GM13977 (cell line): ENCODE measurements around the gene VAPA.

Experiments
- DNase-seq: peaks from one replicate; pipeline ENCODE4 v3.0.0; 2012; ENCODE audit warnings: low spot score
- in situ Hi-C: fragments of 300-500 bp; cut with MboI; formaldehyde crosslinking; loops from one replicate; pipeline ENCODE4 v1.12.0; 2022; ENCODE audit warnings: low sequenced_read_pairs, low pct_unique_long_range_greater_than_20kb, mixed read lengths, inconsistent platforms; ENCODE audit not compliant: unreplicated experiment
- TF ChIP-seq, protein P1 (sequence below): IDR thresholded peaks from 2 replicates; pipeline ENCODE4 v1.5.1; 2012; ENCODE audit warnings: mild to moderate bottlenecking, control low read depth; ENCODE audit not compliant: insufficient read depth; ENCODE audit errors: extremely low read depth, missing control alignments

Gene VAPA

DNA sequence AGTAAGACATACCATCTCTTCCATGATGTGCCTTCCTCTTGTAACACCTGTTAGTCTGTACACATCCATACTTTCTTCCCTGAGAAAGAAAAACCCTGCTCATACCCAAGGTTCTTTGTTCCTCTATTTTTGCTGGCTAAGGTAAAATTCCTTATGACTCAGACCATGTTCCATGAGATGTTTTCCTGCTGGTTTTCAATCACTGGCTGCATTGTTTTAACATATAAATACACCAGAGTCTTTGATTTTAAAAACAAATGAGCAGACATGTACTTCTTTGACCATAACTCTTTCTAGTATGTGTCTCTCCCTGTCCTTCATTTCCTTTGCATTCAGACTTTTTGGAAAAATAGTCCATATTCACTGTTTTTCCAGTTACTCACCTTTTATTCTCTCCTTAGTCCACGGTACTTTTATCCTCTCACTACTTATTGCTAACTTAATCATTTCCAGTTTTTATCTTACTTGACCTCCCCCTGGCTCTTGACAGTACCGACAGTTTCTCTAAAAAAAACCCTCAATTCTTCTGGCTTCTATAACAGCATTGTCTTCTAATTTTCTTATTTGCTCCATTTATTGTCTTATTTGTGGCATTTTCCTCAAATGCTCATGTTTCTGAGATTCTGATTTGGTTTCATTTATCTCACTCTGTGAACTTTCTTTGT, 4.3 kb downstream of the VAPA start:
- TF ChIP-seq, protein P1, sequence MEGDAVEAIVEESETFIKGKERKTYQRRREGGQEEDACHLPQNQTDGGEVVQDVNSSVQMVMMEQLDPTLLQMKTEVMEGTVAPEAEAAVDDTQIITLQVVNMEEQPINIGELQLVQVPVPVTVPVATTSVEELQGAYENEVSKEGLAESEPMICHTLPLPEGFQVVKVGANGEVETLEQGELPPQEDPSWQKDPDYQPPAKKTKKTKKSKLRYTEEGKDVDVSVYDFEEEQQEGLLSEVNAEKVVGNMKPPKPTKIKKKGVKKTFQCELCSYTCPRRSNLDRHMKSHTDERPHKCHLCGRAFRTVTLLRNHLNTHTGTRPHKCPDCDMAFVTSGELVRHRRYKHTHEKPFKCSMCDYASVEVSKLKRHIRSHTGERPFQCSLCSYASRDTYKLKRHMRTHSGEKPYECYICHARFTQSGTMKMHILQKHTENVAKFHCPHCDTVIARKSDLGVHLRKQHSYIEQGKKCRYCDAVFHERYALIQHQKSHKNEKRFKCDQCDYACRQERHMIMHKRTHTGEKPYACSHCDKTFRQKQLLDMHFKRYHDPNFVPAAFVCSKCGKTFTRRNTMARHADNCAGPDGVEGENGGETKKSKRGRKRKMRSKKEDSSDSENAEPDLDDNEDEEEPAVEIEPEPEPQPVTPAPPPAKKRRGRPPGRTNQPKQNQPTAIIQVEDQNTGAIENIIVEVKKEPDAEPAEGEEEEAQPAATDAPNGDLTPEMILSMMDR = no peak
- DNase-seq = no peak
- in situ Hi-C loops = no loop called here

DNA sequence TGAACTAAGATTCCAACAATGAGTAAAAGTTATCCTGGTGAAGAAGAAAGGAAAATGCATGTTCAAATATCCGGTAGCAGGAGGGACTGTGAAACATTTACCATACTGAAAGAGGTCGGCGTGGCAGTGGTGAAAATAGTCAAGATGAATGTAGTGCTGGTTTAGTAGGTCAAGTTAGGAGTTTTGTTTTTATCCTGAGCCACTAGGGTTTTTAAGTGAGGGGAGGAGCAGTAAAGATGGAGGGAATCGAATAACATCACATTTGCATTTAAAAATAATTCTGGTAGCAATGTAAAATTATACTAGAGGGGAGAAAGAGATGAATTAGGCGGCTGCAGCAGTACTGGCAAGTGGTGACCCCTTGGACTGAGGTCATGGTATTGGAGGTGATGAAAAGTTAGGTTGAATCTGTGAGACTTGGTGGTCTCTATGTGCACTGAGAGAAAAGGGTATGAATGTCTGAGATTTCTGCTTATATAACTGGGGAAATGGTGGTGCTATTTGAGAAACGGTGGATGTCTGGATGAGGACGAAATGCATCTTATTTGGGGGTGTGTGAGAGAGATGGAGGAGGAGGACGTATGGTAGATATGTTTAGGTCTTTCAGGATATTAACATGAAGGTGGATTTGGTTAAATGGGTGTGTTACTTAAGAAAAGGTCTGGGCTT, 5.9 kb downstream of the VAPA start:
- in situ Hi-C loops = no loop called here
- TF ChIP-seq, protein P1 = no peak
- DNase-seq = no peak

DNA sequence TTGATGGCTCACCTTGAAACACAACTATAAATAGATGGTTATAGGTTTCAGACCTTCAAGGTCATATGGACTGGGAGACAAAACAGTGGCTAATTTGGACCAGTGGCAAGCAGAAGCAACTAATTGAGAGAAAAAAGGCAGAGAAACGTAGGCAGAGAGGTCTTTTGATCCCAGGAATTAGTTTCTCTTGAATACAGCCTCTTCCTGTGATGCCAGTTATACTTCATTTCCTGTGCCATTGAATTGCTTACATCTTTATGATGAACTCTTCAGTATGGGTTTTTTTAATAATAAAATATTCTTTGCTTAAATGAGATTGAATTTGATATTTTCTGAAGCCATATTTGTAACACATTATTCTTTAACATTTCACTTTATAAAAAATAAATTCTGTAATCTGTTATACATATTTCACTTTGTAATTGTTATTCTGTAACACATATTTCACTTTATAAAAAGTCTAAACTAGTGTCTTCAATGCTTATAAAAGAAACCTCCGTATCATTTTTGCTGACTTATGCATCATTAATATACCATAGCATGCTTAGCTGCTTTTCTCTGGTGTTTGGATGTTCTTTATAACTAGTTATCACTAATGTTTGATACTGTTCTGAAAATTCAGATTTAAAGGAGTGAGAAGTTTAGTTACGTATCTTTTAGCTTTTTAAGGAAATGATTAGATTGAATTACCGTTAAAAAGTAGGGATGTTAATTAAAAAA, 8.9 kb downstream of the VAPA start:
- in situ Hi-C loops = no loop called here
- TF ChIP-seq, protein P1 = no peak
- no peak for DNase-seq

DNA sequence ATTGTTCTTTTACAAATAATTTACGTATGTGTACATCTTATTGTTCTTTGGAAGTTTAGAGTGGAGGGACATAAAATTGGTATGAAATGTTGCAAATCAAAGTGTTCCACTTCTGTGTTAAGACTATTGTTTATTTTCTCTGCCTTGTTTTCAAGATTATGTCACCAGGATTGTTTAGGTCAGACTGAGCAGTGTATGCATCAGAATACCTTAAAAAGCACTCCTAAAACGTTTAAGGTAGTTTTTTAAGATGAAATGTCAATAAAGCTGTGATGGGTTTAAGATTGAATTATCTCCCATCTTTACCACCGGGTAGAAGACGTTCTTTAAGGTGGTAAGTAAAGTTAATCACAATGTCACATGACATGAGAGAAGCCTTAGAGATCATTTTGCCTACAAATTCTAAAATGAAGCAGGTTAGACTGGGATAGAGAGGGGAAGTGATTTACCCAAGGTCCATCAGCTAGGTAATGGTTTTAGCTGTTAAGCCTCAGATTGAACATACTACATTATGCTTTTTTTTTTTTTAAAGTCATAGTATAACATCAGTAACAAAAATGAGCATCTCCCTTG, 10.6 kb downstream of the VAPA start:
- in situ Hi-C loops = no loop called here
- TF ChIP-seq, protein P1 = no peak
- DNase-seq = no peak

DNA sequence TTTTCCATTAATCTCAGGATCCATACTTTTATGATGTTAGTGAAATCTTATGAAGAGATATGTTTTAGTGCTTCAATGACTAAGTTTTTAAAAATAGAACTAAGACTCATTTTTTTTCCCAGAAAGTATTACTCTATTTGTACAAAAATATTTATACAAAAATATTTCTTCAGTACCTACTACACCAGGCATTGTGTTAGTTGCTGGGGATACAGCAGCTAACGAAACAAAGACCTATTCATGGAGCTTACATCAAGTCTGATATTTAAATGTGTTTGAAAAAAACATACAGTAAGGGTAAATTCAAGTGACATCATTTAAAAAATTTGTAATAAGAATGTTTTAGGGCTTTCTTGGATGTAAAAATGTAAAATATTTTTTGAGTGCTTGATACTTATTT, 11.6 kb downstream of the VAPA start:
- in situ Hi-C loops = no loop called here
- no peak for DNase-seq
- TF ChIP-seq, protein P1 = no peak

DNA sequence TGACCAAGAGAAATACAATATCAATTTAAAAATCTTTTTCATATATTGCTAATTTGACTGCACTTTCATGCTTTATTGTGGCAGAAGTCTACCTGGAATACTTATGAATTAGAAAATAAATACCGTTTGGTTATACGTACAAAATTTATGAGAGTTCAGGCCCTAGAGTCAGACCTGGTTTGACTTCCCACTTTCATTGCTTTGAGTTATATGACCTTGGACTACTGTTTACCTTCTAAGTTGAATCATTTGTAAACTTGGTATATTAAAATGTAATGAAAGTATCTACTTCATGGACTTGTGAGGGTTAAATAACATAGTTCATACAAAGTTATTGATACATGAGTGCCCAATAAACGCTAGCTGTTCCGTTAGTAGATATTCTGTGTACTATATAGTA, 12.0 kb downstream of the VAPA start:
- in situ Hi-C loops = no loop called here
- no peak for DNase-seq

More for the DNA sequence above, 12.0 kb downstream of the VAPA start:
- TF ChIP-seq, protein P1 = no peak
